NCI-H1048 (cell line): ENCODE results near the gene VAV2.

Experiments used
- DNase-seq: peaks from one replicate; lab custom pipeline; 2025; lab: John Stamatoyannopoulos, UW

Gene VAV2

GRCh38 chr9:133739408-133740280, 252.5 kb downstream of the VAV2 start:
- DNase-seq = no peak

GRCh38 chr9:133738640-133739225, 253.4 kb downstream of the VAV2 start:
- DNase-seq = no peak

- DNase-seq = no peak
Measured at GRCh38 chr9:133737774-133738639, 254.1 kb downstream of the VAV2 start, which contains the start of gene SARDH. SARDH (minus strand) TSS chr9:133738352; CDS start chr9:133734173, 4,179 bp downstream.

GRCh38 chr9:133737071-133737773, 254.9 kb downstream of the VAV2 start:
- DNase-seq = no peak

GRCh38 chr9:133735931-133736330, 256.2 kb downstream of the VAV2 start:
- no peak for DNase-seq

- DNase-seq = no peak
Measured at GRCh38 chr9:133735415-133735775, 256.7 kb downstream of the VAV2 start.

GRCh38 chr9:133734590-133735414, 257.3 kb downstream of the VAV2 start:
- no peak for DNase-seq

- DNase-seq = no peak
Measured at GRCh38 chr9:133733796-133734533, 258.2 kb downstream of the VAV2 start.

GRCh38 chr9:133733421-133733795, 258.7 kb downstream of the VAV2 start:
- DNase-seq = no peak

- no peak for DNase-seq
Measured at GRCh38 chr9:133732639-133733408, 259.3 kb downstream of the VAV2 start.

- DNase-seq = peak; percentile 84
Measured at GRCh38 chr9:133731876-133732638, 260.1 kb downstream of the VAV2 start.

- no peak for DNase-seq
Measured at GRCh38 chr9:133730994-133731715, 261.0 kb downstream of the VAV2 start.

- no peak for DNase-seq
Measured at GRCh38 chr9:133729617-133730281, 262.4 kb downstream of the VAV2 start.

- DNase-seq = no peak
Measured at GRCh38 chr9:133728856-133729616, 263.1 kb downstream of the VAV2 start.

GRCh38 chr9:133727876-133728441, 264.2 kb downstream of the VAV2 start:
- no peak for DNase-seq

GRCh38 chr9:133727277-133727875, 264.7 kb downstream of the VAV2 start:
- no peak for DNase-seq
